Right lobe of liver (tissue), 6 donors: Measurements from ENCODE around the gene GGT6. TPM values are rescaled to one million over a fixed set of nuclear protein-coding genes. Genes with fewer than 3 reads are reported as not detected.

Source experiments
- ATAC-seq, 4 donors: fragments of 200-7000 bp; cut with Tn5 transposase; one replicate each; pipeline ENCODE4 v1.9.1; 2020; ENCODE audit warnings: mild to moderate bottlenecking in 4 of 4, moderate library complexity in 4 of 4
- DNase-seq, 3 donors: peaks; one replicate each; pipeline ENCODE4 v3.0.0-alpha.2; 2020
- H3K27ac ChIP-seq, 3 donors: fragments of 200-600 bp; one replicate each; pipeline ENCODE4 v1.8.0; 2022
- H3K27me3 ChIP-seq, 2 donors: fragments of 200-600 bp; one replicate each; pipeline ENCODE4 v1.8.0; 2022
- H3K36me3 ChIP-seq, 4 donors: fragments of 200-600 bp; sonication (generic) in 1 of 4; one replicate each; pipeline versions ENCODE4 v1.5.1 to v1.8.0; 2017 to 2022; ENCODE audit warnings: control low read depth in 1 of 4
- H3K4me1 ChIP-seq, 4 donors: fragments of 200-600 bp; sonication (generic) in 1 of 4; one replicate each; pipeline versions ENCODE4 v1.5.1 to v1.8.0; 2017 to 2022; ENCODE audit warnings: control low read depth in 1 of 4
- H3K4me3 ChIP-seq, 3 donors: fragments of 200-600 bp; one replicate each; pipeline ENCODE4 v1.8.0; 2022
- H3K9me3 ChIP-seq, 4 donors: fragments of 200-600 bp; sonication (generic) in 1 of 4; one replicate each; pipeline versions ENCODE4 v1.5.1 to v1.8.0; 2017 to 2022; ENCODE audit warnings: control low read depth in 1 of 4
- POLR2A ChIP-seq: fragments of 450-650 bp; IDR thresholded peaks from one replicate; pipeline ENCODE4 v1.6.1; 2017; ENCODE audit warnings: antibody characterized with exemption, mild to moderate bottlenecking
- WGBS: methylation state at CpG from one replicate; pipeline ENCODE4 v1.1.6; 2018; ENCODE audit warnings: low coverage, low lambda C conversion rate; ENCODE audit not compliant: insufficient coverage; ENCODE audit errors: missing lambda C conversion rate; 5-methylcytosine and 5-hydroxymethylcytosine counted together
- intact Hi-C, 2 donors: fragments of 100-400 bp; cut with DNase I; formaldehyde crosslinking; loops; one replicate each; pipeline versions ENCODE4 v1.11.2 to v1.14.1; 2022
- total RNA-seq, 6 experiments: library from RNA; depleted of rRNA in 2 of 6; stranded (reverse); fragments of >200 nt in 2 of 6; fragmentation: NEBNext Ultra II Directional in 3 of 6; extraction: Animal tissue kit (Norgen Biotek cat#: 25700) in 3 of 6; gene quantifications; one replicate each; pipeline versions ENCODE4 v1.1.0 to v1.2.4, GENCODE V29; 2016 to 2023
- TF ChIP-seq, protein P1 (sequence below), 4 donors: fragments of 200-600 bp in 3 of 4; fragments of 450-650 bp in 1 of 4; IDR thresholded peaks; one replicate each; pipeline versions ENCODE4 v1.5.1 to v1.8.0; 2016 to 2022; ENCODE audit warnings: antibody characterized with exemption in 4 of 4, mild to moderate bottlenecking in 2 of 4
- donor health status: DM: no; HTN: yes; CAD: no.
- donor health status: DM: no; HTN: no; CAD: no.
- donor health status: DM: no; HTN: no; CAD: no.
- donor health status: DM: no; HTN: yes; CAD: no.
- donor health status: DM: no; HTN: yes; CAD: no.

The GGT6 gene
- total RNA-seq, 6 experiments from 2014 or later: 0.09 to 0.92 (median 0.27) TPM

GRCh38 chr17:4540687-4541327 lies 19.6 kb downstream of the GGT6 start:
- Histone ChIP-seq H3K27ac (no peak overlapping the region), H3K36me3 (peaks cover 0 to 32% (median 6%) of the 10 kb centered on the region in 4 donors), H3K4me1 (peaks cover 0 to 7% (median 0%) of the 10 kb centered on the region in 4 donors), H3K9me3 (no peaks in the 10 kb centered on the region), H3K27me3 (no peaks in the 10 kb centered on the region), H3K4me3 (no peak overlapping the region)
- DNase-seq: peak in 1 of 3 donors; percentile 57
- intact Hi-C loops: loop anchor here in 1 of 2 donors (10.0 kb wide), 1 partner anchor 116 kb away; no protein-coding TSS in a partner anchor
- ATAC-seq: peak in 1 of 4 donors; percentile 3
- no peak for TF ChIP-seq POLR2A
- TF ChIP-seq, protein P1, sequence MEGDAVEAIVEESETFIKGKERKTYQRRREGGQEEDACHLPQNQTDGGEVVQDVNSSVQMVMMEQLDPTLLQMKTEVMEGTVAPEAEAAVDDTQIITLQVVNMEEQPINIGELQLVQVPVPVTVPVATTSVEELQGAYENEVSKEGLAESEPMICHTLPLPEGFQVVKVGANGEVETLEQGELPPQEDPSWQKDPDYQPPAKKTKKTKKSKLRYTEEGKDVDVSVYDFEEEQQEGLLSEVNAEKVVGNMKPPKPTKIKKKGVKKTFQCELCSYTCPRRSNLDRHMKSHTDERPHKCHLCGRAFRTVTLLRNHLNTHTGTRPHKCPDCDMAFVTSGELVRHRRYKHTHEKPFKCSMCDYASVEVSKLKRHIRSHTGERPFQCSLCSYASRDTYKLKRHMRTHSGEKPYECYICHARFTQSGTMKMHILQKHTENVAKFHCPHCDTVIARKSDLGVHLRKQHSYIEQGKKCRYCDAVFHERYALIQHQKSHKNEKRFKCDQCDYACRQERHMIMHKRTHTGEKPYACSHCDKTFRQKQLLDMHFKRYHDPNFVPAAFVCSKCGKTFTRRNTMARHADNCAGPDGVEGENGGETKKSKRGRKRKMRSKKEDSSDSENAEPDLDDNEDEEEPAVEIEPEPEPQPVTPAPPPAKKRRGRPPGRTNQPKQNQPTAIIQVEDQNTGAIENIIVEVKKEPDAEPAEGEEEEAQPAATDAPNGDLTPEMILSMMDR (IDR thresholded peaks at IDR 0.05): no peak
- WGBS: 50% methylated on average over 4 of the region's 15 CpGs

- ATAC-seq: peak in 3 of 4 donors; percentile 2 to 6 (median 4)
- Histone ChIP-seq H3K27ac (no peak overlapping the region), H3K4me3 (no peak overlapping the region), H3K4me1 (peaks cover 0 to 7% (median 0%) of the 10 kb centered on the region in 4 donors), H3K36me3 (peaks cover 0 to 32% (median 6%) of the 10 kb centered on the region in 4 donors), H3K9me3 (no peaks in the 10 kb centered on the region), H3K27me3 (no peaks in the 10 kb centered on the region)
- intact Hi-C loops: loop anchor here in 1 of 2 donors (10.0 kb wide), 1 partner anchor 115 kb away; no protein-coding TSS in a partner anchor
- WGBS: 62% methylated on average over 5 of the region's 14 CpGs
- no peak for TF ChIP-seq POLR2A
- TF ChIP-seq, protein P1 (IDR thresholded peaks at IDR 0.05): peak in 2 of 4 donors; percentile 7 to 25
- DNase-seq: no peak
Observed at GRCh38 chr17:4540224-4540651, 20.1 kb downstream of the GGT6 start.

GRCh38 chr17:4539576-4540223 lies 20.7 kb downstream of the GGT6 start:
- Histone ChIP-seq H3K4me3 (no peak overlapping the region), H3K27ac (no peak overlapping the region), H3K36me3 (peaks cover 0 to 31% (median 6%) of the 10 kb centered on the region in 4 donors), H3K4me1 (peaks cover 0 to 8% (median under 1%) of the 10 kb centered on the region in 4 donors), H3K9me3 (no peaks in the 10 kb centered on the region), H3K27me3 (no peaks in the 10 kb centered on the region)
- intact Hi-C loops: loop anchor here in 1 of 2 donors (10.0 kb wide), 1 partner anchor 115 kb away; no protein-coding TSS in a partner anchor
- WGBS: 93% methylated on average over 8 of the region's 26 CpGs
- ATAC-seq (no peak), DNase-seq (no peak)
- TF ChIP-seq, protein P1 (IDR thresholded peaks at IDR 0.05): no peak
- TF ChIP-seq POLR2A: no peak

DNA sequence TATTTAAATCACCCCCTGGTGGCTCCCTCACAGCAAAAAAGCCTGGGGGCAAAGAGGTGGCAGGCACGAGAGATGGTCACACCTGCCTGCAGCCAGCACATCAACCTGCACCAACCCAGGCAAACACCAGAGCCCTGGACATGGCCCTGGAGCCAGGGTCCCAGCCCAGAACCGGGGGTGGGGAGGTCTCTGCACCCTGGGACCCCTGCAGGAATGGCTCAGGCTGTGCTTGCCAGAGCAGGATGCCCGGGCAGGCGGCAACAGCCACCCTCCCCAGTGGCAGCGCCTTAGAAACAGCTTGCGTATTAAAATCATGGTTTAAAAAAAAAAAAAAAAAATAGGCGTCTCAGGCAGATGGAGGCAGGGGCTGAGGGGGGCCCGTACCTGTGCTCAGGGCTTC lies 21.4 kb downstream of the GGT6 start:
- Histone ChIP-seq H3K9me3 (no peaks in the 10 kb centered on the region), H3K27me3 (no peaks in the 10 kb centered on the region), H3K4me1 (peaks cover 0 to 15% (median 4%) of the 10 kb centered on the region in 4 donors), H3K27ac (no peak overlapping the region), H3K36me3 (peaks cover 0 to 24% (median 6%) of the 10 kb centered on the region in 4 donors), H3K4me3 (no peak overlapping the region)
- ATAC-seq (no peak), DNase-seq (no peak)
- TF ChIP-seq POLR2A: no peak
- TF ChIP-seq, protein P1 (IDR thresholded peaks at IDR 0.05): no peak
- intact Hi-C loops: no loop called here
- no CpG with 5 or more reads among the region's 8 CpGs for WGBS
